ACHN (cell line): ENCODE measurements around the gene KCNA10.

Experiments used
- DNase-seq: peaks from one replicate; pipeline ENCODE4 v3.0.0-alpha.2; 2015
- in situ Hi-C: cut with HindIII; loops from 2 replicates; pipeline ENCODE4 v1.10.0; 2017; ENCODE audit warnings: low sequenced_read_pairs, low pct_ligation_motif_present, low pct_unique_long_range_greater_than_20kb

Gene KCNA10

DNA sequence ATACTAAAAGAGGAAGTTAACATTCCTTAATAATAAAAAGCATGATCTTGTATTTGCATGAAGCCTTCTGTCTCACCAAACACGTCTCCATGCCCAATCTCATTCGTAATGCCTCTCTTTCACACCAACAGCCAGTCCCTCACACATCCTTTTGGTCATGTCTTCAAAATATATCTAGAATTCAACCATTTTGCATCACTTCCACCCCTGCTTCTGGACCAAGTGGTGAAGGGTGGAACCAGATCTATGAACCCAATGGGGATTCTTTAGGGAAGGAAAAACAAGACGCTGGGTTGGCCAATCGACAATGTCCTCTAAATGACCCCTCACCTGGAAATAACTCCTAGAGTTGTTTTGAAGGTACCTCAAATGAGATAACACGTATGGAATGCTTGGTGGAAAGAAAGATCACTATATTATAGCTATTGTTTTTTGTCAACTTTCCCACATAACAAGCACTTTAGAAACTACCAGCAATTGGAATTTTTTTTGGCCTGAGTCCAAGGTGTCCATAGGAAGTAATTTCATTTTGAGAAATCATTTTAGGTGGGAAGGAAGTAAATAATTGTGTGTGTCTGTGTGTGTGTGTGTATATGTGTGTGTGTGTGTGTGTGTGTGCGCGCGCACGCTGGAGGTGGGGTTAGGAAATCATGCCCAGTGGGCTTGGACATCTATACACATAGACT, at the start of gene KCNA10:
Gene KCNA10, minus strand, starts transcription at position 51 of the 686 bp plus-strand sequence. CDS start 388 bp downstream, outside the sequence.
- in situ Hi-C loops, result no loop called here
- DNase-seq, result no peak

DNA sequence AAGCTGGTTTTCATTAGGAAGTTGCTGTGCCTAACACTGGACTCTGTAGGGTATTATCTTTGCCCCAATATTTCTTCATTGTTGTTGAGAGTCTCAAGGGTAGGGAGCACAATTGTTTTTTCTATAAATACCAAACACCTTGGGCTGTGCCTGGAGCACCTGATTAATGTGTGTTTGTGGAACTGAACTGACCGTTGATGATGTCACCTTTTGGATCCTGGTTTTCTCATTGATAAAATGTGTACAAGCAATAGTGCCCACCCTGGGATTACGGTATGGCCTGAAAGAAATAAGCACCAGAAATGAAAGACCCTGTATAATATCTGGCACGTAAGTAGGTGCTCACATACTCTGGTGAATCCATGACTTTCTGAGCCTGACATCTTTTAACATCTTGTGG, 47.9 kb upstream of the KCNA10 start:
- in situ Hi-C loops, result no loop called here
- no peak for DNase-seq

DNA sequence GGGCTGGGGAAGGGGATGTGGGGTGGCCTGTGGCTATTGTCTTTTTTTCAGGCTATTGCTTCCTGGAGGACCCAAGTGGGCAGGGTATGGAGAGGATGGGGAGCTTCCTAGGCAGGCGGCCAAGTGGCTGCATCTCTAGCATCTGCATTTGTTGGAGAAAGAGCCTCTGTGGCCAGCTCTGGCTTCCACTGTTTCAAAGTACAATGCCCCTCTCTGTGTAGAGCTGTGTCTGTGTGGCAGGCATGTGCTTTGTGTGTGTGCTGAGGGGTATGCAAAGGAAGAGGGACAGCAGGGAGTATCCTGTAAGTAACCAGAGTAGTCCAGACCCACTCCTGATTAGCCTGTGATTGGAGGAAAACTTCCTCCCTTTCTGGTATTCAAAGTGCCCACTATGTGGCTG, 46.6 kb upstream of the KCNA10 start:
- in situ Hi-C loops, result no loop called here
- DNase-seq, result no peak

DNA sequence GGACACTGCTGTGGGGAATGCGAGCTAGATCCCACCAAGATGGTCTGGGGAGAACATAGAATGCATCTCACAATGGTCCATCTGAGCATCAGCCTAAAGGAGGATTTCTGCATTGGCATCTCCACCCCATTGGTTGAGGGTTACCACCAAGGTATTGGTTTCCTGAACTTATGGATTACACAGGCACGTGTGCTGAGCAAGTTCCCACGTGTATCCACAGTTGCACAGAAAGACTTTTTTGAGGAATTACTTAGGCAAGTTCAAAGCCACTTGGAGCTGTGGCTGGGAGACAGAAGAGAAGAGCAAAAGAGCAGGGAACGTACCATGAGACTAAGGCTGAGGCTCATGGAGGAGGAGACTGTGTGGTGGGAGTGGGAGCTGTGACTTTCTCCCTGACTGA, 44.1 kb upstream of the KCNA10 start:
- DNase-seq, result no peak
- in situ Hi-C loops, result no loop called here

DNA sequence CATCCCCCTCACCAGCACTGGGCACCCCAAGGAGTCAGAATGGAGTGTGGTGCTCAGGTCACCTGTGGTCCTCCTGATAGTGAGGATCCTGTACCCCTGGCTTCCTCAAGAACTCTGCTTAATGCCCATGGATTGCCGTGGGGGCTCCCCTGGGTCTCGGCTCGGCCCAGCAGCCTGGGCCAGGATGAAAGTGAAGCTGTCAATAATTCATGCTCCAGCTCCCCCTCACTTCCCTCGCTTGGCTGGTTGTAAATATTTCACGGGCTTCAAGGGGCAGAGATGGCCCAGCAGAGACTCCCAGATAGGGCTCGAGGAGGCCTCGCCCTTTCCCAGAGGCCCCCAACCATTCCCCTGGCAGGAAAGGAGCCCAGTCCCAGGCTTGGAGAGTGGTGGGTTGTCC, 42.6 kb upstream of the KCNA10 start:
- DNase-seq, result no peak
- in situ Hi-C loops, result no loop called here

DNA sequence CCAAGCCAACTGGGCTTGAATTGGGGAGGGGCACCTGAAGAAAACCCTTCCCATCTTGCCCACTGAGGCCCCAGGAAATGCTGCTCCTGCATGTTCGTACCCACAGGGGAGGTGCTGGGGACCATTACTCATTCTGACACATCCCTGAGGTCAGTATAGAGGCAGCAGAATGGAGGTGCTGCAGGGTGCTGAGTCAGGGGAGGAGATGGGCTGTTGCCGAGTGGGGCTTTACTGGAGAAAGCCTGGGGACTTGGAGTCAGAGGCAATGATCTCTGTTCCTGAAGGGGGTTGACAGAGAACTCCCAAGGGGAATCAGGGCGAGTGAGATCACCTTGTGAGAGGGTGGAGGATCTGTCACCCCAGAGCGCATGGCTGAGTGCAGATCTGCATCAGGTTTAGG, 40.2 kb upstream of the KCNA10 start:
- DNase-seq, result no peak
- in situ Hi-C loops, result no loop called here

DNA sequence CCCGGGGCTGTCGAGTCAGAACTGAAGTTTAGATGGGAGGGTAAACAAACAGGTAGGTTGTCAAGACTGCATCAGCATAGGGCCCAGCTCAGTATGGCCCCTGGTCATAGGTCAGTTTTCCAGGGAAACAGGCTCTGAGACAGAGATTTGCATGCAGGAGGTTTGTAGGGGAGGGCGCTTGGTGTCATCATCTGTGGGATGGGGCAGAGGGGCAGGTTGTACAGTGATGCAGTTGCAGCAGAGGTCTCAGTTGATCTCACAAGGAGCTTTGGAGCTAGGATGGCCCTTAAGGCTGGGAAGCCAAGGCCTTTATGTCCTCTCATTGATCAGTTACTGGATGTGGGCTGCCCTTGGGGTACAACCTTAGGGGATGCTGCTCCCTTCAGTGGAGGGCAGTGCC, 38.5 kb upstream of the KCNA10 start:
- in situ Hi-C loops, result no loop called here

GRCh38 chr1:110556471-110556807, 37.5 kb upstream of the KCNA10 start:
- in situ Hi-C loops, result no loop called here
- DNase-seq, result no peak

More for the DNA sequence above, 38.5 kb upstream of the KCNA10 start:
- no peak for DNase-seq

GRCh38 chr1:110555807-110556470, 37.0 kb upstream of the KCNA10 start:
- in situ Hi-C loops, result no loop called here
- no peak for DNase-seq

GRCh38 chr1:110554871-110555801, 36.2 kb upstream of the KCNA10 start:
- no peak for DNase-seq
- in situ Hi-C loops, result no loop called here

DNA sequence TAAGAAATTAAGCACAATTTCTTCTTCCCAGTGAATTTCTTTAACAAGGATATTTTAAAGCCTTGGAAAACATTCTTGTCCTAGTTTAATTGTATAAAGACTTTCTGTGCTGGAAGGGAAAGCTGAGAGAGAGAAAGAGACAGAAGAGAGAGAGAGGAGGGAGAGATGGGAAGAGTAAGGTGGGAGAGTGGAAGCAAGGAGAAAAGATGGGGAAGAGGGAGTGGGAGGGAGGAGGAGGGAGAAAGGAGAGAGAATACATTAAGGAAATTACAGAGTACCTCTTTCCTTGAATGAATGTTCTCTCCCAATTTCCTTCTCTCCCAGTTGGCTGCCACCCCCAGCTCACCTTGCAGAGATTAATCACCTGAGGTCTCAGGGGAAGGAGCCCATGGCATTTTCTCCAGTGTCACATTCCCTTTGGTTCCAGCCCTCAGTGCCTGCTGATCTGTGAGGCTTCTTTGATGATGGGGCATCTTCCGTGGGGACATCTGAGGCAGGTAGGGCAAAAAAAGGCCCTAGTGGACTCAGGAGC, 32.4 kb upstream of the KCNA10 start:
- in situ Hi-C loops, result no loop called here
- DNase-seq, result no peak

DNA sequence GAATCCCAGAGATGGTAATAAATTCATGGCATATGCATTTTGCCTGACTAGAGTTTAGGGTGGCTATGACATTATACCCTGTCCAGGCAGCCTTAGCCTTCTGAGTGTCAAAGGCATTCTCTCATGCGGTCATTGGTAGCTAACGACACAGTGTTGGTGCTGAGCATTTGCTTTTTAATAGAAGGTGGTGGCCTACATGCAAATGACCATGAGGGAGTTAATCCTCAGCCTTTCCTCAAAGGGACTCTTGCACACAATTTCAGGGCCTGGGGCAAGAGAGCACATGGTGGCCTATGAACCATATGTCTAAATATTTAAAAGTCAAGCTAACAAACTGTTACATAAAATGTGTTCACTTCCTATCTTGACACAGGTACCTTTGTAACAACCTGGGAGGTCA, 30.9 kb upstream of the KCNA10 start:
- DNase-seq, result no peak
- in situ Hi-C loops, result no loop called here

DNA sequence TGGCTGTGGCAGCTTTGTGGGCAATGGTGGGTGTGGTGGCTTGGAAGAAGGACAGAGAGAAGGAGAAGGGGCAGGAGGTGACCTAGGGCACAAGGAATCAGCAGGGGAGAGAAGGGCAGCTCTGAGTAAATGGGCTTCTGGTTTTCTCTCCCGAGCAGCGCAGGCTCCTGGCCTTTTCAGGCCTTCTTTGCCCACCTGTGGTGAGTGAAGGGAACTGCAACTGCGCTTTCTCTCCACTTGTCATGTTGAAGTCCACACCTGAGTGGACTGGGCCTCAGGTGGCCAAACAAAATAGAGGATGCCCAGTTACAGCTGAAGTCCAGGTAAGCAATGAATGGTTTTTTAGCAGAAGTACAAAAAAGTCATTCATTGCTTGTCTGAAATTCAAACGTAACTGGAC, 29.4 kb upstream of the KCNA10 start:
- in situ Hi-C loops, result no loop called here

GRCh38 chr1:110547017-110547416, 28.0 kb upstream of the KCNA10 start:
- in situ Hi-C loops, result no loop called here
- no peak for DNase-seq

More for the DNA sequence above, 29.4 kb upstream of the KCNA10 start:
- peak; percentile 39 for DNase-seq

GRCh38 chr1:110545492-110545891, 26.5 kb upstream of the KCNA10 start:
- no peak for DNase-seq
- in situ Hi-C loops, result no loop called here

DNA sequence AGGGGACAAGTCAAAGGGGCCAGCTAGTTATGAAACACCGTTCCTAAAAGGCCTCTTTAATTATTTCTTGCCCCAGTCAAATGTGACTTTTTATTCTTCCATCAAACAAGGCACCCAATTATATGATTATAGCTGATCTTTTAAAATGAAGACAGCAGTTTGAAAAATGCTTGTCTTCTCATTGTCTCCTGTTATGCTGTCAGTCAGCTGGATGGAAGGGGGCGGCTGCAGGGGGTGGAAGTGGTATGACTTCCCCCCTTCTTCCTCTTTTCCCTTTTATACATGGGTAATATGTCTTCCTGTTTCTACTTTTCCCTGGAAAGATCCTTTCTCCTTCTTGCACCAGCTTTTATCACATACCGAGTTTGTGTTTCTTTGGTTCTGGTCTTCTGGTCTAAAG, 25.8 kb upstream of the KCNA10 start:
- in situ Hi-C loops, result no loop called here
- no peak for DNase-seq

GRCh38 chr1:110542725-110543124, 23.8 kb upstream of the KCNA10 start:
- in situ Hi-C loops, result no loop called here
- peak; percentile 30 for DNase-seq

DNA sequence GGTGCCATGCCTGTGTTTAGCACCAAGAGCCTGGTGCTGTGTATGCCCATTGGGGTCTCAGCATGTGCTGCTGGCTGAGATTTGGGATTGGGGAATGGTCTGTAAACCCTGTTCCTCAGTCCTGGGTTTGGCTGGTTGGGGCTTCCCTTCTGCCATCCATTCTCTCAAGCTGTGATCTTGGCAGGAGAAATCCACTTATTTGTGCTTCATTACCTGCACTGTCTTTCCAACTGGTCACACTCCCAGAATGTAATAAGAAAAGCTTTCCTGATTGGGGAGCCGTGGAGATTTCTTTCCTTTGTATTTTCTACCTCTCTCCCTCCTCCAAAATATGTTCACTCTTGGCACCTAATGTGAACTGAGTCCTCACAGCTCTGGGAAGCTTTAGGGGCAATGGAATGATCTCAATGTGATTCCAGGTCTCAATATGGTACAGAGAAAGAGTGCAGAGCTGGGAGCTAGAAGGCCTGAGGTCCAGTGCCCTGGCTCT, 23.0 kb upstream of the KCNA10 start:
- DNase-seq, result no peak

More for the DNA sequence above, 23.0 kb upstream of the KCNA10 start:
- in situ Hi-C loops, result no loop called here
